Mesothelial cell of epicardium (in vitro differentiated cells): ENCODE measurements around the gene ABCA4. TPM values are rescaled to one million over a fixed set of nuclear protein-coding genes. Genes with fewer than 3 reads are reported as not detected.

Source experiments
- DNase-seq, 2 experiments: peaks; one replicate each; pipeline ENCODE4 v3.0.0; 2021; ENCODE audit warnings: low spot score in 2 of 2; ENCODE audit not compliant: unreplicated experiment in 2 of 2
- H3K27ac Mint-ChIP-seq: 2 replicates; pipeline ENCODE4 v1.8.0; 2021; ENCODE audit warnings: mixed read lengths
- H3K27me3 Mint-ChIP-seq: 2 replicates; pipeline ENCODE4 v1.8.0; 2021; ENCODE audit warnings: low read depth, mixed read lengths
- H3K36me3 Mint-ChIP-seq: 2 replicates; pipeline ENCODE4 v1.8.0; 2021; ENCODE audit warnings: mixed read lengths
- H3K4me1 Mint-ChIP-seq: 2 replicates; pipeline ENCODE4 v1.8.0; 2021; ENCODE audit warnings: mixed read lengths
- H3K4me3 Mint-ChIP-seq: 2 replicates; pipeline ENCODE4 v1.8.0; 2021; ENCODE audit warnings: mild to moderate bottlenecking, moderate library complexity, mixed read lengths
- H3K9me3 Mint-ChIP-seq: 2 replicates; pipeline ENCODE4 v1.8.0; 2021; ENCODE audit warnings: mixed read lengths
- total RNA-seq: library from RNA; stranded (reverse); gene quantifications from 3 replicates; pipeline ENCODE4 v1.2.1, GENCODE V29; 2021
- TF ChIP-seq, protein P1 (sequence below): fragments of 200-600 bp; sonication (generic); IDR thresholded peaks from one replicate; pipeline ENCODE4 v1.5.0; 2021; ENCODE audit warnings: antibody characterized with exemption; ENCODE audit not compliant: unreplicated experiment

Gene ABCA4
- total RNA-seq, 1 donor from 2014 or later, result 14.5 TPM

GRCh38 chr1:94072840-94073522 is 48.0 kb downstream of the ABCA4 start:
- no peaks in the 10 kb centered on the region for H3K27me3 Mint-ChIP-seq
- TF ChIP-seq, protein P1, sequence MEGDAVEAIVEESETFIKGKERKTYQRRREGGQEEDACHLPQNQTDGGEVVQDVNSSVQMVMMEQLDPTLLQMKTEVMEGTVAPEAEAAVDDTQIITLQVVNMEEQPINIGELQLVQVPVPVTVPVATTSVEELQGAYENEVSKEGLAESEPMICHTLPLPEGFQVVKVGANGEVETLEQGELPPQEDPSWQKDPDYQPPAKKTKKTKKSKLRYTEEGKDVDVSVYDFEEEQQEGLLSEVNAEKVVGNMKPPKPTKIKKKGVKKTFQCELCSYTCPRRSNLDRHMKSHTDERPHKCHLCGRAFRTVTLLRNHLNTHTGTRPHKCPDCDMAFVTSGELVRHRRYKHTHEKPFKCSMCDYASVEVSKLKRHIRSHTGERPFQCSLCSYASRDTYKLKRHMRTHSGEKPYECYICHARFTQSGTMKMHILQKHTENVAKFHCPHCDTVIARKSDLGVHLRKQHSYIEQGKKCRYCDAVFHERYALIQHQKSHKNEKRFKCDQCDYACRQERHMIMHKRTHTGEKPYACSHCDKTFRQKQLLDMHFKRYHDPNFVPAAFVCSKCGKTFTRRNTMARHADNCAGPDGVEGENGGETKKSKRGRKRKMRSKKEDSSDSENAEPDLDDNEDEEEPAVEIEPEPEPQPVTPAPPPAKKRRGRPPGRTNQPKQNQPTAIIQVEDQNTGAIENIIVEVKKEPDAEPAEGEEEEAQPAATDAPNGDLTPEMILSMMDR, result no peak
- peaks cover 7% of the 10 kb centered on the region for H3K36me3 Mint-ChIP-seq
- H3K27ac Mint-ChIP-seq, result peak overlapping the region; percentile 72
- no peaks in the 10 kb centered on the region for H3K9me3 Mint-ChIP-seq
- DNase-seq, result no peak
- H3K4me3 Mint-ChIP-seq, result no peak overlapping the region
- H3K4me1 Mint-ChIP-seq, result peaks cover 57% of the 10 kb centered on the region

GRCh38 chr1:94071976-94072375 is 49.0 kb downstream of the ABCA4 start:
- TF ChIP-seq, protein P1, result no peak
- H3K4me3 Mint-ChIP-seq, result no peak overlapping the region
- H3K27ac Mint-ChIP-seq, result peak overlapping the region; percentile 59
- H3K4me1 Mint-ChIP-seq, result peaks cover 64% of the 10 kb centered on the region
- H3K27me3 Mint-ChIP-seq, result no peaks in the 10 kb centered on the region
- peaks cover 4% of the 10 kb centered on the region for H3K36me3 Mint-ChIP-seq
- no peaks in the 10 kb centered on the region for H3K9me3 Mint-ChIP-seq
- no peak for DNase-seq

- Mint-ChIP-seq H3K4me1 (peaks cover 64% of the 10 kb centered on the region), H3K4me3 (no peak overlapping the region), H3K27ac (peak overlapping the region; percentile 59), H3K36me3 (peaks cover 3% of the 10 kb centered on the region), H3K9me3 (no peaks in the 10 kb centered on the region), H3K27me3 (no peaks in the 10 kb centered on the region)
- no peak for DNase-seq
- TF ChIP-seq, protein P1, result no peak
Measured at GRCh38 chr1:94071391-94071790, 49.6 kb downstream of the ABCA4 start.

- peak overlapping the region; percentile 89 for H3K27ac Mint-ChIP-seq
- H3K4me1 Mint-ChIP-seq, result peaks cover 64% of the 10 kb centered on the region
- H3K36me3 Mint-ChIP-seq, result peaks cover 3% of the 10 kb centered on the region
Measured at GRCh38 chr1:94070865-94071264, 50.1 kb downstream of the ABCA4 start.

DNA sequence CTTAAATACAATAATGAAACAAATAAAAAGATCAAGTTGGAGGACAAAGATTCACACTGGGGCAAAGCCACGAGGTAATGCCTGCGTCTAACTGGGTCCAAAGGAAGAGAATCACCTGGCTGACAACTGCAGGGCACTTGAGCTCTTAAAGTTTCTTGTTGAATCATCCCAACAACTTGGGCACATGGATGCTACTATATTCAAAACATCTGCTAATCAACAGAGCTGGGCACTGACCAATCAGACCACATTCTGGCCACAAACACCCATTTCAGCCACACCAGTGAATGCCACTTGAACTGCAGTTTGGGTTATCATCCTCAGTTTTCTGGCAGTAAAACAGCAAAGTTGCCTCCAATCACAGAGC is 51.0 kb downstream of the ABCA4 start:
- Mint-ChIP-seq H3K9me3 (no peaks in the 10 kb centered on the region), H3K27ac (peak overlapping the region; percentile 29), H3K27me3 (no peaks in the 10 kb centered on the region), H3K4me1 (peaks cover 67% of the 10 kb centered on the region), H3K4me3 (no peak overlapping the region), H3K36me3 (no peaks in the 10 kb centered on the region)
- no peak for DNase-seq
- TF ChIP-seq, protein P1, result no peak

More at GRCh38 chr1:94070865-94071264, 50.1 kb downstream of the ABCA4 start:
- no peak for DNase-seq
- H3K27me3 Mint-ChIP-seq, result no peaks in the 10 kb centered on the region
- H3K9me3 Mint-ChIP-seq, result no peaks in the 10 kb centered on the region
- TF ChIP-seq, protein P1, result no peak
- H3K4me3 Mint-ChIP-seq, result no peak overlapping the region
